Measurements from ENCODE around the gene PLCB4.

The PLCB4 gene

DNA sequence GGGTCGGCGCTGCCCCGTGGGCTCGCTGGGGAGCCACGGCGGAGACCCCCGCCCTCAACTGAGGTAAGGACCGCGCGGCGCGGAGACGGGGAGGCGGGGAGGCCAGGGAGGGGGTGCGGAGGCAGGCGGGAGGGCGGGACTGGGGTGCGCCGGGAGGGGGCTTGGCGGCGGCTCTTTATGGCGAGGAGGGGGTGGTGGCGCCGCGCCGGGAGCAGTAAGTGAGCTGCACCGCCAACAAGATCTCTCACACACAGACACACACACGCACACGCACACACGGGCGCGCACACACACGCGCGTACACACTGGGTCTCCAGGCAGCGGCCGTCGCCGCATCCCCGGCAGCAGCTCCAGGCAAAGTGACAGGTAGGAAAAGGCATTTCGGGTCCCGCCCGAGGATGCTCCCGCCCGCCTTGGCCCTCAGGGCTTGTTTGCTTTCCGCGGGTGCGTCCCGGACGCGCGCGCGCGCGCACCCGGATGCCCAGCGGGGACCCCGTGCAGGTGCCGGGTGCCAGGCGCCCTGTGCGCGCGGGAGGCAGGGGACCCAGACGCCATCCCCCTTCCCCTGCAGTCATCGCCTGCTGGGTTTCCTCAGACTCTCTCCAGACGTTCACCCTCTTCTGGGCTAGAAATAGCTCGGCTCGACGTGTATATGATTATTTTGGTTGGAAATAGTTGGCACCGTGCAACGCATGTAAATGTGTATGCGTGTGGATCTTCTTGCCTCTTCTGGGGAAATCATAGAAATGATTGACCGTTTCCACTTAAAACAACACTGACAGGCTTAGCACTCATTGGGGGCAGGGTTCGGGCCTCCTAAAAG is at the start of gene PLCB4:
Gene PLCB4 (plus strand): TSS at position 247 of the 823 bp plus-strand sequence. CDS start 238,728 bp downstream, outside the sequence.
- in situ Hi-C loops (cut with HindIII; ENCODE audit: low sequenced_read_pairs): no loop called here
- peak within 1 kb of the TSS; percentile 66 for H3K4me3 ChIP-seq (ENCODE audit: low read depth, low read length)
- DNase-seq (ENCODE audit: low read depth): no peak
- TF ChIP-seq, protein P1, sequence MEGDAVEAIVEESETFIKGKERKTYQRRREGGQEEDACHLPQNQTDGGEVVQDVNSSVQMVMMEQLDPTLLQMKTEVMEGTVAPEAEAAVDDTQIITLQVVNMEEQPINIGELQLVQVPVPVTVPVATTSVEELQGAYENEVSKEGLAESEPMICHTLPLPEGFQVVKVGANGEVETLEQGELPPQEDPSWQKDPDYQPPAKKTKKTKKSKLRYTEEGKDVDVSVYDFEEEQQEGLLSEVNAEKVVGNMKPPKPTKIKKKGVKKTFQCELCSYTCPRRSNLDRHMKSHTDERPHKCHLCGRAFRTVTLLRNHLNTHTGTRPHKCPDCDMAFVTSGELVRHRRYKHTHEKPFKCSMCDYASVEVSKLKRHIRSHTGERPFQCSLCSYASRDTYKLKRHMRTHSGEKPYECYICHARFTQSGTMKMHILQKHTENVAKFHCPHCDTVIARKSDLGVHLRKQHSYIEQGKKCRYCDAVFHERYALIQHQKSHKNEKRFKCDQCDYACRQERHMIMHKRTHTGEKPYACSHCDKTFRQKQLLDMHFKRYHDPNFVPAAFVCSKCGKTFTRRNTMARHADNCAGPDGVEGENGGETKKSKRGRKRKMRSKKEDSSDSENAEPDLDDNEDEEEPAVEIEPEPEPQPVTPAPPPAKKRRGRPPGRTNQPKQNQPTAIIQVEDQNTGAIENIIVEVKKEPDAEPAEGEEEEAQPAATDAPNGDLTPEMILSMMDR (IDR thresholded peaks at IDR 0.05; ENCODE audit: low read depth, low read length, missing control alignments): no peak

DNA sequence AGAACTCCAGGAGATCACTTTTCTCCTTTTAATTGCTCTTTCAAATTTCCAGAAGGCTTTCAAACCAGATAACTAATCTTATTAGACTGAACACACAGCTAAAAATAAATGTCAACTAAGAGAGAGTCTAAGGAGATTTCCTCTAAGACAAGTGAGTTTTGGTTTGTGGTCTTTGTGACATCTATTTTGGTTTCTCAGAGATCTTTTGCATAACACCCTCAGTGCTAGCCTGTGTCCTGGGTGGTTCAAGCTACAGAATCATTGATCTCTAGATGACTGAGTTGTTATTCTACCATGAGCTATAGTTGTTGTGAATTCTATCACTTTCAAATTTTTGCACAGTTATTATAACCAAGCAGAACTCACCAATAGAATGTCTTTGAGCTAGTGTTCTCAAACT is 49.1 kb upstream of the PLCB4 start:
- DNase-seq (ENCODE audit: low read depth): no peak
- H3K4me3 ChIP-seq (ENCODE audit: low read depth, low read length): no peak overlapping the region
- in situ Hi-C loops (cut with HindIII; ENCODE audit: low sequenced_read_pairs): no loop called here
- TF ChIP-seq, protein P1 (IDR thresholded peaks at IDR 0.05; ENCODE audit: low read depth, low read length, missing control alignments): no peak

DNA sequence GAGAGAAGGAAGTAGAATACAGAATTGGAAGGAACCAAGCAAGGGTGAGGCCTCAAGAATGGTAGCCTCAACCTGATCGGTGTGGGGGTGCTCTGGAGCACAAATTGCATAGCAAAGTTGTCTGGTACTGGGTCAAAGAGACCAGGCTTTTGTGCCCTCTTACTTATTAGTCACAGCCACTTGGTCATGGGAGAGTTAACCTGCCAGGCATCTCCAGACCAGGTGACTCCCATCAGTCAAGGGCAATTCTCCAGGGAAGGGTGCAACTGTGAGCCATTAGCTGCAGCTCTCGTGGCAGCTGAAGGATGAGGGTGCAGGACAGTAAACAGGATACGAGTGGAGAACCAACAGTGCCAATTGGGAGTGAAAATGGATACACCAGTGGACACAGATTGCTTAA is 47.7 kb upstream of the PLCB4 start:
- TF ChIP-seq, protein P1 (IDR thresholded peaks at IDR 0.05; ENCODE audit: low read depth, low read length, missing control alignments): no peak
- DNase-seq (ENCODE audit: low read depth): no peak
- no peak overlapping the region for H3K4me3 ChIP-seq (ENCODE audit: low read depth, low read length)
- in situ Hi-C loops (cut with HindIII; ENCODE audit: low sequenced_read_pairs): no loop called here

DNA sequence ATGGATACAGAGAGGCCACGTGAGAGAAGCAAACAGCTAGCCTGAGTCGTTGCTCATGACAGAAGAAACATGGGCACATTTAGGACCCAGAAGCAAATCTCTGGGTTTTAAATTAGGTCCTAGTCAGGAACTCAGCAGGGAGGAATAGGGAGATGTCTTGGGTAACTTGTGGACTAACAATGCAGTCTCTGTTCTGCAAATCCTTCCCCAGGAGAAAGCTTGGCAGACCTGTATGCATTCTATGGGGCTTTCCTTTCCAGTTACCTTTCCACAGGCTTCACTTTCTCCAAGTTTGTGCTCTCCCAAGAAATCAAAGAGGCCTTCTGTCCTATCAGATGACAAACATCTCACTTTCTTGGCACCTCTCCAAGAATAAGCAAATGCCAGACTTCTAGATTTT is 47.2 kb upstream of the PLCB4 start:
- TF ChIP-seq, protein P1 (IDR thresholded peaks at IDR 0.05; ENCODE audit: low read depth, low read length, missing control alignments): no peak
- DNase-seq (ENCODE audit: low read depth): no peak

DNA sequence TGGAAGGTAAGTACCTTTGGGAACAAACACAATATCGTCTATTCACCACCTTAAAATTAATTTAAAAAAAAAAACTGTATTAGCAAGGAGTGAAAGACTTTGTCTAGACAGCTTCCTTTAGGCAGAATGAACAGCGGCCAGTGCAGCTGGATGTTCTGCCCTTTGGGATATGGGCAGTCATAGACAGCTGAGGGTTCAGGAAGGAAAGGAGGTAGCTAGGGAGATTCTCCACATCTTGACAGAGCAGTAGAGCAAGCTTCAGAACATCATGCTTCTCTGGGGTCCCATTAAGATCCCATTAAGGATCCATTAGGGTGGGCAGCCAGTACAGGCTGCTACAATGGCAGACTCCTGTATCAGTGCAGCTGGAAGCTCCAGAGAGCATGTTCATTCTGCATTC is 46.5 kb upstream of the PLCB4 start:
- DNase-seq (ENCODE audit: low read depth): no peak
- in situ Hi-C loops (cut with HindIII; ENCODE audit: low sequenced_read_pairs): no loop called here
- H3K4me3 ChIP-seq (ENCODE audit: low read depth, low read length): no peak overlapping the region
- TF ChIP-seq, protein P1 (IDR thresholded peaks at IDR 0.05; ENCODE audit: low read depth, low read length, missing control alignments): no peak

More for the DNA sequence above, 47.2 kb upstream of the PLCB4 start:
- in situ Hi-C loops (cut with HindIII; ENCODE audit: low sequenced_read_pairs): no loop called here
- H3K4me3 ChIP-seq (ENCODE audit: low read depth, low read length): no peak overlapping the region

DNA sequence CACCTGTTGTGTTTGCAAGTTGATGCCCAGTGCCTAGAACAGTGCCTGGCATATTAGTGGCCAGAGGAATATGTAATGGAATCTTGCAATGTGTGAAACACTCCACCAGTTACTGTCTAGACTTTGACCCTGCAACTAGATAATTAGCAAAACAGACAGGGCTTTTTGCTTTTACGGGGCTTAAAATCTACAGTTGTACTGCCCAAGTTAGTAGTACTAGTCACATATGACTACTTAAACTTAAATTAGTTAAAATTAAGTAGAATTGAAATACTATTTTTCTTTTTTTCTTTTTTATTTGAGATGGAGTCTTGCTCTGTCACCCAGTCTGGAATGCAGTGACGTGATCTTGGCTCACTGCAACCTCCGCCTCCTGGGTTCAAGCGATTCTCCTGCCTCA is 44.3 kb upstream of the PLCB4 start:
- DNase-seq (ENCODE audit: low read depth): no peak
- in situ Hi-C loops (cut with HindIII; ENCODE audit: low sequenced_read_pairs): no loop called here
- TF ChIP-seq, protein P1 (IDR thresholded peaks at IDR 0.05; ENCODE audit: low read depth, low read length, missing control alignments): no peak
- H3K4me3 ChIP-seq (ENCODE audit: low read depth, low read length): no peak overlapping the region

Measured in astrocyte of the cerebellum (primary cell).